ENCODE data around the gene SEMA6B. TPM values are rescaled to one million over a fixed set of nuclear protein-coding genes. Genes with fewer than 3 reads are reported as not detected.

SEMA6B gene
- total RNA-seq, 1 donor from 2014 or later: not detected

GRCh38 chr19:4578552-4579248 lies 19.2 kb upstream of the SEMA6B start:
- no peak for DNase-seq (ENCODE audit: low read depth)
- H3K4me3 ChIP-seq (ENCODE audit: low read depth, low read length): no peak overlapping the region
- no peak for TF ChIP-seq CTCF (conservative IDR thresholded peaks at IDR 0.05; ENCODE audit: low read depth, low read length)

- DNase-seq (ENCODE audit: low read depth): no peak
Measured at GRCh38 chr19:4577020-4577782, 17.7 kb upstream of the SEMA6B start.

GRCh38 chr19:4576016-4576933 lies 16.8 kb upstream of the SEMA6B start:
- DNase-seq (ENCODE audit: low read depth): no peak
- peak; percentile 84 for TF ChIP-seq CTCF (conservative IDR thresholded peaks at IDR 0.05; ENCODE audit: low read depth, low read length)
- H3K4me3 ChIP-seq (ENCODE audit: low read depth, low read length): no peak overlapping the region

More at GRCh38 chr19:4577020-4577782, 17.7 kb upstream of the SEMA6B start:
- H3K4me3 ChIP-seq (ENCODE audit: low read depth, low read length): no peak overlapping the region
- no peak for TF ChIP-seq CTCF (conservative IDR thresholded peaks at IDR 0.05; ENCODE audit: low read depth, low read length)

- H3K4me3 ChIP-seq (ENCODE audit: low read depth, low read length): no peak overlapping the region
- TF ChIP-seq CTCF (conservative IDR thresholded peaks at IDR 0.05; ENCODE audit: low read depth, low read length): no peak
- DNase-seq (ENCODE audit: low read depth): peak; percentile 46
Measured at GRCh38 chr19:4575267-4576015, 16.0 kb upstream of the SEMA6B start.

GRCh38 chr19:4573682-4574081 lies 14.2 kb upstream of the SEMA6B start:
- TF ChIP-seq CTCF (conservative IDR thresholded peaks at IDR 0.05; ENCODE audit: low read depth, low read length): no peak
- DNase-seq (ENCODE audit: low read depth): no peak
- no peak overlapping the region for H3K4me3 ChIP-seq (ENCODE audit: low read depth, low read length)

GRCh38 chr19:4571305-4571917 lies 11.9 kb upstream of the SEMA6B start:
- TF ChIP-seq CTCF (conservative IDR thresholded peaks at IDR 0.05; ENCODE audit: low read depth, low read length): no peak
- H3K4me3 ChIP-seq (ENCODE audit: low read depth, low read length): no peak overlapping the region
- no peak for DNase-seq (ENCODE audit: low read depth)
